ENCODE results near the gene RAB7A. TPM values are rescaled to one million over a fixed set of nuclear protein-coding genes. Genes with fewer than 3 reads are reported as not detected.

RAB7A gene
- total RNA-seq, 1 experiment from 2014 or later = 233 TPM

DNA sequence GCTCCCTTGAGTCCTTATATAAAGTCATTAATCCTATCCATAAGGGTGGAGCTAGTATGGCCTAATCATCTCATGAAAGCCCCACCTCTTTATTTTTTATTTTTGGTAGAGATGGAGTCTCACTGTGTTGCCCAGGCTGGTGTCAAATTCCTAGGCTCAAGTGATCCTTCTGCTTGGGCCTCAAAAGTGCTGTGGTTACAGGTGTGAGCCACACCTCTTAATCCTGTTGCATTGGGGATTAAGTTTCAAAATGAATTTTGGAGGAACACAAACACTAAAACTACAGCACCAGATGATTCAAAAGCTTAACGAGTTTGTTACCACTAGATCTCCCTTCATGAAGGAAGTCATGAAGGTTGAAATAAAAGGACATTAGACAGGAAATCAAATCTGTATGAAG, 27.7 kb downstream of the RAB7A start:
- H3K27ac ChIP-seq (ENCODE audit: low read depth, low read length) = no peak overlapping the region
- no peak overlapping the region for H3K4me2 ChIP-seq (ENCODE audit: low read length)
- peaks cover 25% of the 10 kb centered on the region; the same call in 1 of the 2 replicates for H4K20me1 ChIP-seq (ENCODE audit: insufficient read depth)
- H2AFZ ChIP-seq (ENCODE audit: low read depth, low read length, poor library complexity, severe bottlenecking) = no peak overlapping the region
- ATAC-seq (no peak), DNase-seq (ENCODE audit: low read depth, low spot score) (no peak)
- H3K9me2 ChIP-seq (ENCODE audit: insufficient read depth) = no peaks in the 10 kb centered on the region
- no peaks in the 10 kb centered on the region for H3K27me3 ChIP-seq (ENCODE audit: insufficient read depth, low read length)
- BruUV-seq (replicated peaks) = no TSS peak
- H3K9ac ChIP-seq (ENCODE audit: low read length) = no peak overlapping the region
- no peaks in the 10 kb centered on the region for H3K4me1 ChIP-seq (ENCODE audit: control insufficient read depth in 1 of 2, insufficient read depth in 2 of 2, low read length in 2 of 2)
- POLR2A ChIA-PET = no interaction called here
- TF ChIP-seq JUND (IDR thresholded peaks at IDR 0.05) = no peak
- no peak for TF ChIP-seq CEBPB (IDR thresholded peaks at IDR 0.05; ENCODE audit: low read depth)
- peaks cover 91% of the 10 kb centered on the region for H3K79me2 ChIP-seq (ENCODE audit: insufficient read depth, low read length)
- RAD21 ChIA-PET (ENCODE audit: low non-redundant PET in 1 of 2, low total read pairs in 2 of 2, uncharacterized antibody in 2 of 2, unreplicated experiment in 2 of 2) = no interaction called here
- no peaks in the 10 kb centered on the region for H3K9me3 ChIP-seq (ENCODE audit: control insufficient read depth in 1 of 2, insufficient read depth in 1 of 2, low read depth in 1 of 2, low read length in 2 of 2)
- no peaks in the 10 kb centered on the region for H3K36me3 ChIP-seq (ENCODE audit: control insufficient read depth in 1 of 2, insufficient read depth in 2 of 2, low read length in 2 of 2)
- H3K4me3 ChIP-seq (replicated peaks in 1 of 2; ENCODE audit: low read depth in 1 of 2, low read length in 2 of 2) = no peak overlapping the region
- CTCF ChIA-PET = no interaction called here
- intact Hi-C loops (cut with micrococcal nuclease) = no loop called here

DNA sequence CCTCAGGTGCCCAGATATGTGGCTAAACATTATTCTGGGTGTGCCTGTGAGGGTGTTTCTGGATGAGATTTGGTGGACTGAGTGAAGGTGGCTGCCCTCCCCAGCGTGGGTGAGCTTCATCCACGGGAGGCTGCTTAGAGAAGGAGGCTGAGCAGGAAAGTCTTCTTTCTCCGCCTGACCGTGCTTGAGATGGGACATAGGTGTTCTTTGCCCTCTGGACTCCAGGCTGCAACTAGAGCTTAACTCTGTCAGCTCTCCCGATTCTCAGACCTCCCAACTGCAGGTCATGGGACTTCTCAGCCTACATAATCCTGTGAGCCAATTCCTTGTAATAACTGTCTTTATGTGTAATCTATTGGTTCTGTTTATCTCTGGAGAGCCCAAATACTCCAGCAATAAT, 34.1 kb downstream of the RAB7A start:
- TF ChIP-seq, protein P1, sequence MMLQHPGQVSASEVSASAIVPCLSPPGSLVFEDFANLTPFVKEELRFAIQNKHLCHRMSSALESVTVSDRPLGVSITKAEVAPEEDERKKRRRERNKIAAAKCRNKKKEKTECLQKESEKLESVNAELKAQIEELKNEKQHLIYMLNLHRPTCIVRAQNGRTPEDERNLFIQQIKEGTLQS (IDR thresholded peaks at IDR 0.05) = no peak
- TF ChIP-seq EZH2phosphoT487 (IDR thresholded peaks at IDR 0.05; ENCODE audit: borderline replicate concordance) (no peak), YY1 (IDR thresholded peaks at IDR 0.05; ENCODE audit: extremely low read depth, insufficient replicate concordance, low read depth, low read length) (no peak), EZH2 (IDR thresholded peaks at IDR 0.05) (no peak), EGR1 (IDR thresholded peaks at IDR 0.05; ENCODE audit: low read depth) (no peak), ZNF274 (IDR thresholded peaks at IDR 0.05; ENCODE audit: low read depth, low read length) (no peak), ELF1 (IDR thresholded peaks at IDR 0.05; ENCODE audit: borderline replicate concordance, low read depth) (no peak), CEBPB (IDR thresholded peaks at IDR 0.05; ENCODE audit: low read depth) (no peak)
- TF ChIP-seq, protein P2, sequence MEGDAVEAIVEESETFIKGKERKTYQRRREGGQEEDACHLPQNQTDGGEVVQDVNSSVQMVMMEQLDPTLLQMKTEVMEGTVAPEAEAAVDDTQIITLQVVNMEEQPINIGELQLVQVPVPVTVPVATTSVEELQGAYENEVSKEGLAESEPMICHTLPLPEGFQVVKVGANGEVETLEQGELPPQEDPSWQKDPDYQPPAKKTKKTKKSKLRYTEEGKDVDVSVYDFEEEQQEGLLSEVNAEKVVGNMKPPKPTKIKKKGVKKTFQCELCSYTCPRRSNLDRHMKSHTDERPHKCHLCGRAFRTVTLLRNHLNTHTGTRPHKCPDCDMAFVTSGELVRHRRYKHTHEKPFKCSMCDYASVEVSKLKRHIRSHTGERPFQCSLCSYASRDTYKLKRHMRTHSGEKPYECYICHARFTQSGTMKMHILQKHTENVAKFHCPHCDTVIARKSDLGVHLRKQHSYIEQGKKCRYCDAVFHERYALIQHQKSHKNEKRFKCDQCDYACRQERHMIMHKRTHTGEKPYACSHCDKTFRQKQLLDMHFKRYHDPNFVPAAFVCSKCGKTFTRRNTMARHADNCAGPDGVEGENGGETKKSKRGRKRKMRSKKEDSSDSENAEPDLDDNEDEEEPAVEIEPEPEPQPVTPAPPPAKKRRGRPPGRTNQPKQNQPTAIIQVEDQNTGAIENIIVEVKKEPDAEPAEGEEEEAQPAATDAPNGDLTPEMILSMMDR (IDR thresholded peaks at IDR 0.05 in 2 of 3, conservative IDR thresholded peaks at IDR 0.05 in 1 of 3; ENCODE audit: borderline replicate concordance in 1 of 3, insufficient read depth in 1 of 3, low read depth in 2 of 3, low read length in 2 of 3) = no peak
- no peak overlapping the region for H3K27ac ChIP-seq (ENCODE audit: low read depth, low read length)
- intact Hi-C loops (cut with micrococcal nuclease) = no loop called here
- ChIA-PET POLR2A (no interaction called here), RAD21 (ENCODE audit: low non-redundant PET in 1 of 2, low total read pairs in 2 of 2, uncharacterized antibody in 2 of 2, unreplicated experiment in 2 of 2) (no interaction called here), CTCF (no interaction called here)
- peaks cover 86% of the 10 kb centered on the region for H3K79me2 ChIP-seq (ENCODE audit: insufficient read depth, low read length)
- no peaks in the 10 kb centered on the region for H3K9me2 ChIP-seq (ENCODE audit: insufficient read depth)
- no peaks in the 10 kb centered on the region for H3K9me3 ChIP-seq (ENCODE audit: control insufficient read depth in 1 of 2, insufficient read depth in 1 of 2, low read depth in 1 of 2, low read length in 2 of 2)
- H3K27me3 ChIP-seq (ENCODE audit: insufficient read depth, low read length) = no peaks in the 10 kb centered on the region
- H4K20me1 ChIP-seq (ENCODE audit: insufficient read depth) = peaks cover 20% of the 10 kb centered on the region; the same call in 1 of the 2 replicates
- H3K4me1 ChIP-seq (ENCODE audit: control insufficient read depth in 1 of 2, insufficient read depth in 2 of 2, low read length in 2 of 2) = no peaks in the 10 kb centered on the region
- ATAC-seq (no peak), DNase-seq (ENCODE audit: low read depth, low spot score) (no peak)
- no peak overlapping the region for H2AFZ ChIP-seq (ENCODE audit: low read depth, low read length, poor library complexity, severe bottlenecking)
- H3K9ac ChIP-seq (ENCODE audit: low read length) = no peak overlapping the region
- no peak overlapping the region for H3K4me3 ChIP-seq (replicated peaks in 1 of 2; ENCODE audit: low read depth in 1 of 2, low read length in 2 of 2)
- H3K36me3 ChIP-seq (ENCODE audit: control insufficient read depth in 1 of 2, insufficient read depth in 2 of 2, low read length in 2 of 2) = peaks cover 0 to 7% of the 10 kb centered on the region in 2 experiments; a peak in 1 of 4 replicates
- BruUV-seq (replicated peaks) = no TSS peak
- no peak overlapping the region for H3K4me2 ChIP-seq (ENCODE audit: low read length)

All from HCT116 (cell line).